GM12875 (cell line): Measurements from ENCODE around the gene SMAP1.
"Not testable (repeated sequence)": the region's sequence is repeated elsewhere in the genome, so short reads cannot be mapped to it uniquely, and the experiment has no call there.

Experiments
- H3K4me3 ChIP-seq: one replicate; pipeline ENCODE4 v1.5.1; 2011; ENCODE audit warnings: low read depth, low read length, control low read depth
- TF ChIP-seq, protein P1 (sequence below): IDR thresholded peaks from 2 replicates; pipeline ENCODE4 v1.5.1; 2011; ENCODE audit warnings: low read depth, mild to moderate bottlenecking, control low read depth, inconsistent platforms, low read length, moderate library complexity, borderline replicate concordance; ENCODE audit not compliant: insufficient read depth

Gene SMAP1

DNA sequence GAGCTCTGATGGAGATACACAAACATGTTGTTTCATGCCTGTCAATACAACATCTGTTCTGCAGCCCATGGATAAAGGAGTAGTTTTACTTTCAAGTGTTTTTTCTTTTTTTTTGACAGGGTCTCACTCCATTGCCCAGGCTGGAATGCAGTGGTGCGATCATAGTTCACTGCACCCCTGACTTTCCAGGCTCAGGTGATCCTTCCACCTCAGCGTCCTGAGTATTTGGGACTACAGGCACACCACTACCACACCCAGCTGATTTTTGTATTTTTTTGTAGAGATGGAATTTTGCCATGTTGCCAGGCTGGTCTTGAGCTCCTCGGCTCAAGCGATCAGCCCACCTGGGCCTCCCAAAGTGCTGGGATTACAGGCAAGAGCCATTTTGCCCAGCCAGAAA is 97.0 kb downstream of the SMAP1 start:
- TF ChIP-seq, protein P1, sequence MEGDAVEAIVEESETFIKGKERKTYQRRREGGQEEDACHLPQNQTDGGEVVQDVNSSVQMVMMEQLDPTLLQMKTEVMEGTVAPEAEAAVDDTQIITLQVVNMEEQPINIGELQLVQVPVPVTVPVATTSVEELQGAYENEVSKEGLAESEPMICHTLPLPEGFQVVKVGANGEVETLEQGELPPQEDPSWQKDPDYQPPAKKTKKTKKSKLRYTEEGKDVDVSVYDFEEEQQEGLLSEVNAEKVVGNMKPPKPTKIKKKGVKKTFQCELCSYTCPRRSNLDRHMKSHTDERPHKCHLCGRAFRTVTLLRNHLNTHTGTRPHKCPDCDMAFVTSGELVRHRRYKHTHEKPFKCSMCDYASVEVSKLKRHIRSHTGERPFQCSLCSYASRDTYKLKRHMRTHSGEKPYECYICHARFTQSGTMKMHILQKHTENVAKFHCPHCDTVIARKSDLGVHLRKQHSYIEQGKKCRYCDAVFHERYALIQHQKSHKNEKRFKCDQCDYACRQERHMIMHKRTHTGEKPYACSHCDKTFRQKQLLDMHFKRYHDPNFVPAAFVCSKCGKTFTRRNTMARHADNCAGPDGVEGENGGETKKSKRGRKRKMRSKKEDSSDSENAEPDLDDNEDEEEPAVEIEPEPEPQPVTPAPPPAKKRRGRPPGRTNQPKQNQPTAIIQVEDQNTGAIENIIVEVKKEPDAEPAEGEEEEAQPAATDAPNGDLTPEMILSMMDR, result no peak
- H3K4me3 ChIP-seq, result no peak overlapping the region

DNA sequence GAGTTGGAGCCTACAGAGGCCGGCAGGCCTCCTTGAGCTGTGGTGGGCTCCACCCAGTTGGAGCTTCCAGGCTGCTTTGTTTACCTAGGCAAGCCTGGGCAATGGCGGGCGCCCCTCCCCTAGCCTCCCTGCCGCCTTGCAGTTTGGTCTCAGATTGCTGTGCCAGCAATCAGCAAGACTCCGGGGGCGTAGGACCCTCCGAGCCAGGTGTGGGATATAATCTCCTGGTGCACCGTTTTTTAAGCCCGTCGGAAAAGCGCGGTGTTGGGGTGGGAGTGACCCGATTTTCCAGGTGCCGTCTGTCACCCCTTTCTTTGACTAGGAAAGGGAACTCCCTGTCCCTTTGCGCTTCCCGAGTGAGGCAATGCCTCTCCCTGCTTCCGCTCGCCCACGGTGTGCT is 103.7 kb downstream of the SMAP1 start:
- not testable (repeated sequence) for H3K4me3 ChIP-seq

- no peak overlapping the region for H3K4me3 ChIP-seq
- TF ChIP-seq, protein P1, result no peak
Measured at GRCh38 chr6:70779934-70780333, 112.3 kb downstream of the SMAP1 start.

DNA sequence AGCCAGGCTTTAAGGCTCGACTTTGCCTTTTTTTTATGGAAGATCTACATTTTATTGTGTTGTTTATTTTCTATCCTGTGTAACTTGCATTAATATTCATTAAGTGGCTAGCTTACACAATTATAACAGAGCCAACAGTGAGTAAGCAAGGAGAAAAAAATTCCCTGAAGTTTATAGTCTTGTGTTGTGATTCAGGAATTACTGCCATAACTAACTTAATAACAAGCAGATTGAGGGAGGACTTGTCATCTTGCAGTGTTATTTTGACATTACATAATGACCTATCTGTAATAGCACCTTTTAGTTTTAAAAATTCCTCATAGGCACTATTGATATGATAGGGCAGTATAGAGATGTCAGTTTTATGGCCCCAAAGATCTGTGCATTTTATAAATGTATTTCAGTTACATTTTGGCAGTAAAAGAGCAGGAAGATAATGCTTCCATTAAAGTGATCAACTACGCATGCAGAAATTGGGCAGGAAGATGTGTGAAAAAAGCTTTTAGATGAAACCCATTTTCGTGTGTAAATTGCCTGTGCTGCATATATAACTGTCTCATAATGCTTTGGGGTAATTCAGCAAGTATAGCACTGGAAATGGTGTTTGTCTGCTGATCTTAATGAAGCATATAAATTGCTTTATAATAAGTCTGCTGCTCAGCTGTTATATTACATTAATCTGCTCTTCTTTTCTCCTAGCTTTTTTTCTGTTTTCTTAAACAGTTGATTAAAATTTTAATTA is 123.0 kb downstream of the SMAP1 start:
- no peak overlapping the region for H3K4me3 ChIP-seq
- TF ChIP-seq, protein P1, result no peak

DNA sequence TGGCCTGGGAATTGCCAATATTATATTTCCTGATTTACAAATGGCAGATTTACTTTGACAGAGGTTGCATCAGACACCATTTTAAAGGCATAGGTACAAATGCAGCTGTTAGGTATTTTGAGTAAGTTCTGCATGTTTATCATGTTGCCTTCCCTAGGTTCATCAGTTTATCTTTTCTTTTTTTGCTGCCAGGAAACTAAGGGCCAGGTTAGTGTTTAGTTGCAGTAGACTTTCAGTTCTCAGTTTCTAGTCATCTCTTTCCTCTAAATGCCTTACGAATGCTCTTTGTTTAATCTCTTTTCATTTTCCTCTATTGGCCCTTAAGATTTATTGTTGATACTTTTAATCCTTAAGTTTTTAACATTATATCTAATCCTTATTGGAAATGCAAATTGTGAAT is 129.9 kb downstream of the SMAP1 start:
- TF ChIP-seq, protein P1, result no peak
- H3K4me3 ChIP-seq, result no peak overlapping the region

- no peak overlapping the region for H3K4me3 ChIP-seq
- TF ChIP-seq, protein P1, result no peak
Measured at GRCh38 chr6:70806086-70806485, 138.4 kb downstream of the SMAP1 start.

- TF ChIP-seq, protein P1, result no peak
- no peak overlapping the region for H3K4me3 ChIP-seq
Measured at GRCh38 chr6:70811788-70812187, 144.1 kb downstream of the SMAP1 start.
